Astrocyte (in vitro differentiated cells and primary cell): ENCODE data around the gene ZNF322. TPM values are rescaled to one million over a fixed set of nuclear protein-coding genes. Genes with fewer than 3 reads are reported as not detected.

ENCODE experiments used
- DNase-seq: peaks from one replicate; pipeline ENCODE4 v3.0.0-alpha.2; 2010; ENCODE audit warnings: low read depth
- FAIRE-seq: peaks from 2 replicates; lab custom pipeline; 2011; peaks lifted over from hg19 to GRCh38; lab: Jason Lieb, UNC
- H2AFZ ChIP-seq: 2 replicates; pipeline ENCODE4 v1.6.0; 2012; ENCODE audit warnings: low read depth, low read length, inconsistent platforms
- H3K27ac ChIP-seq: 2 replicates; pipeline ENCODE4 v1.5.1; 2011; ENCODE audit warnings: low read depth, low read length, inconsistent platforms
- H3K27me3 ChIP-seq: 2 replicates; pipeline ENCODE4 v1.6.0; 2011; ENCODE audit warnings: low read length, inconsistent platforms; ENCODE audit not compliant: insufficient read depth
- H3K36me3 ChIP-seq: 2 replicates; pipeline ENCODE4 v1.5.1; 2011; ENCODE audit warnings: low read length, inconsistent platforms; ENCODE audit not compliant: insufficient read depth
- H3K4me1 ChIP-seq: 2 replicates; pipeline ENCODE4 v1.5.1; 2011; ENCODE audit warnings: low read length, inconsistent platforms; ENCODE audit not compliant: insufficient read depth
- H3K4me2 ChIP-seq: 2 replicates; pipeline ENCODE4 v1.6.0; 2012; ENCODE audit warnings: low read length, inconsistent platforms
- H3K4me3 ChIP-seq: 2 replicates; pipeline ENCODE4 v1.5.1; 2011; ENCODE audit warnings: low read depth, mild to moderate bottlenecking, low read length, inconsistent platforms; ENCODE audit not compliant: insufficient read depth
- H3K79me2 ChIP-seq: 2 replicates; pipeline ENCODE4 v1.6.0; 2012; ENCODE audit warnings: mild to moderate bottlenecking, low read length, inconsistent platforms; ENCODE audit not compliant: insufficient read depth
- H3K9ac ChIP-seq: 2 replicates; pipeline ENCODE4 v1.6.0; 2012; ENCODE audit warnings: mild to moderate bottlenecking, low read length, inconsistent platforms
- H3K9me3 ChIP-seq: 2 replicates; pipeline ENCODE4 v1.5.1; 2012; ENCODE audit warnings: low read depth, mild to moderate bottlenecking, low read length, inconsistent platforms; ENCODE audit not compliant: insufficient read depth
- H4K20me1 ChIP-seq: 2 replicates; pipeline ENCODE4 v1.6.0; 2012; ENCODE audit warnings: low read length, inconsistent platforms; ENCODE audit not compliant: insufficient read depth
- H3K27ac Mint-ChIP-seq: one replicate; pipeline ENCODE4 v1.8.0; 2021; ENCODE audit warnings: mild to moderate bottlenecking, mixed read lengths; ENCODE audit not compliant: unreplicated experiment
- H3K27me3 Mint-ChIP-seq: one replicate; pipeline ENCODE4 v1.8.0; 2021; ENCODE audit warnings: low read depth, mixed read lengths; ENCODE audit not compliant: unreplicated experiment
- H3K36me3 Mint-ChIP-seq: one replicate; pipeline ENCODE4 v1.8.0; 2021; ENCODE audit warnings: low read depth, mixed read lengths; ENCODE audit not compliant: unreplicated experiment
- H3K4me1 Mint-ChIP-seq: one replicate; pipeline ENCODE4 v1.8.0; 2021; ENCODE audit warnings: low read depth, mixed read lengths; ENCODE audit not compliant: unreplicated experiment
- H3K4me3 Mint-ChIP-seq: one replicate; pipeline ENCODE4 v1.8.0; 2021; ENCODE audit warnings: mild to moderate bottlenecking, moderate library complexity, mixed read lengths; ENCODE audit not compliant: unreplicated experiment
- H3K9me3 Mint-ChIP-seq: one replicate; pipeline ENCODE4 v1.8.0; 2021; ENCODE audit warnings: mild to moderate bottlenecking, mixed read lengths; ENCODE audit not compliant: unreplicated experiment
- EZH2 ChIP-seq: IDR thresholded peaks from 2 replicates; pipeline ENCODE4 v1.6.1; 2012; ENCODE audit warnings: mild to moderate bottlenecking, low read length, inconsistent platforms; ENCODE audit not compliant: insufficient read depth
- total RNA-seq: library from RNA; stranded (reverse); gene quantifications from 2 replicates; pipeline ENCODE4 v1.2.1, GENCODE V29; 2021
- TF ChIP-seq, protein P1 (sequence below): IDR thresholded peaks from 2 replicates; pipeline ENCODE4 v1.5.1; 2011; ENCODE audit warnings: low read depth, mild to moderate bottlenecking, inconsistent platforms, low read length, moderate library complexity; ENCODE audit not compliant: insufficient read depth

ZNF322 gene
- total RNA-seq, 1 donor from 2014 or later: 27.3 TPM

- H3K27ac Mint-ChIP-seq: peak overlapping the region; percentile 31
- peak overlapping the region; percentile 66 for H3K27ac ChIP-seq
- peak overlapping the region; percentile 99 for H3K4me2 ChIP-seq
- H3K79me2 ChIP-seq: peaks cover 39% of the 10 kb centered on the region
- peaks cover 4% of the 10 kb centered on the region for H3K4me1 ChIP-seq
- H3K9ac ChIP-seq: peak overlapping the region; percentile 87
- peaks cover 7% of the 10 kb centered on the region for H3K4me1 Mint-ChIP-seq
- DNase-seq: peak; percentile 26
- peaks cover 10% of the 10 kb centered on the region for H3K27me3 Mint-ChIP-seq
- peak overlapping the region; percentile 100 for H2AFZ ChIP-seq
- peaks cover 18% of the 10 kb centered on the region for H4K20me1 ChIP-seq
- H3K9me3 Mint-ChIP-seq: no peaks in the 10 kb centered on the region
- H3K36me3 Mint-ChIP-seq: peaks cover 11% of the 10 kb centered on the region
- H3K27me3 ChIP-seq: no peaks in the 10 kb centered on the region
- H3K9me3 ChIP-seq: no peaks in the 10 kb centered on the region
- FAIRE-seq: peak; percentile 9
- peak overlapping the region; percentile 82 for H3K4me3 Mint-ChIP-seq
- TF ChIP-seq EZH2: no peak
- TF ChIP-seq, protein P1, sequence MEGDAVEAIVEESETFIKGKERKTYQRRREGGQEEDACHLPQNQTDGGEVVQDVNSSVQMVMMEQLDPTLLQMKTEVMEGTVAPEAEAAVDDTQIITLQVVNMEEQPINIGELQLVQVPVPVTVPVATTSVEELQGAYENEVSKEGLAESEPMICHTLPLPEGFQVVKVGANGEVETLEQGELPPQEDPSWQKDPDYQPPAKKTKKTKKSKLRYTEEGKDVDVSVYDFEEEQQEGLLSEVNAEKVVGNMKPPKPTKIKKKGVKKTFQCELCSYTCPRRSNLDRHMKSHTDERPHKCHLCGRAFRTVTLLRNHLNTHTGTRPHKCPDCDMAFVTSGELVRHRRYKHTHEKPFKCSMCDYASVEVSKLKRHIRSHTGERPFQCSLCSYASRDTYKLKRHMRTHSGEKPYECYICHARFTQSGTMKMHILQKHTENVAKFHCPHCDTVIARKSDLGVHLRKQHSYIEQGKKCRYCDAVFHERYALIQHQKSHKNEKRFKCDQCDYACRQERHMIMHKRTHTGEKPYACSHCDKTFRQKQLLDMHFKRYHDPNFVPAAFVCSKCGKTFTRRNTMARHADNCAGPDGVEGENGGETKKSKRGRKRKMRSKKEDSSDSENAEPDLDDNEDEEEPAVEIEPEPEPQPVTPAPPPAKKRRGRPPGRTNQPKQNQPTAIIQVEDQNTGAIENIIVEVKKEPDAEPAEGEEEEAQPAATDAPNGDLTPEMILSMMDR: peak; percentile 35
- H3K4me3 ChIP-seq: peak overlapping the region; percentile 84
- H3K36me3 ChIP-seq: no peaks in the 10 kb centered on the region
Measured at GRCh38 chr6:26660000-26660361, 435 bp upstream of the ZNF322 start.

DNA sequence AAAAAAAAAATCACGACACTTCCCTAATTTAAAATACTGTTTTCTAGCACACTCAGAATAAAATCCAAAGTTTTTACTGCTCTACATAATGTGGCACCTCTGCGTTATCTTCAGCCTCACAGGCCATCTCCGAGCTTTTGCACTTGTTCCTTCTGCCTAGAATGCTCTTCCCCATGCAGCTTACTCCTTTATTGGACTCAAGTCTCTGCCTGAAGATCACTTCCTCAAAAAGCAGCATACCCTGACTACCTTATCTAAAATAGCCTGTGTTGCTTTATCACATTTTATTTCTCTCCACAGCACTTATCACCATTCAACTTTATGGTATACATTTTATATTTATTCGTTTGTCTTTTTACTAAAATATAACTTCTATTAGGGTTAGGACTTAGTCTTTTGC, 2.3 kb downstream of the ZNF322 start:
- no peak overlapping the region for H3K27ac ChIP-seq
- H3K4me2 ChIP-seq: no peak overlapping the region
- H3K4me1 ChIP-seq: peaks cover 4% of the 10 kb centered on the region
- DNase-seq (no peak), FAIRE-seq (no peak)
- H4K20me1 ChIP-seq: peaks cover 18% of the 10 kb centered on the region
- H2AFZ ChIP-seq: no peak overlapping the region
- H3K79me2 ChIP-seq: peaks cover 57% of the 10 kb centered on the region
- no peaks in the 10 kb centered on the region for H3K9me3 ChIP-seq
- no peaks in the 10 kb centered on the region for H3K36me3 ChIP-seq
- H3K9ac ChIP-seq: no peak overlapping the region
- no peak for TF ChIP-seq EZH2
- TF ChIP-seq, protein P1: no peak
- no peak overlapping the region for H3K4me3 ChIP-seq
- Mint-ChIP-seq H3K4me1 (peaks cover 7% of the 10 kb centered on the region), H3K27ac (no peak overlapping the region), H3K27me3 (peaks cover under 1% of the 10 kb centered on the region), H3K9me3 (no peaks in the 10 kb centered on the region), H3K36me3 (peaks cover 26% of the 10 kb centered on the region), H3K4me3 (peak overlapping the region; percentile 72)
- H3K27me3 ChIP-seq: no peaks in the 10 kb centered on the region

DNA sequence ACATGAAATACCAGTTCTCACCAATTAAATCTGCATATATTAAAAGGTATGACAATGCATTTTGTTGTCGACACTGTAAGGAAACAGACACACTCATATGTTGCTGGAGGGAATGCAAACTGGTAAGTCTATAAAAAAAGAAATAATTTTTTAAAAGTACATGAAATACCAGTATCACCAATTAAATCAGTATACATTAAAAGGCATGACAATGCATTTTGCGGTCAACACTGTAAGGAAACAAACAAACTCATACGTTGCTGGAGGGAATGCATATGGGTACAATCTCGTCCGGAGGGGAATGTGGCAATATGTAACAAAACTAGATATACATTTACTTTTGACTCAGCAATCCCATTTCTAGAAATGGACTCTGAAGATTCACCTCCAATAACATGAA, 6.5 kb downstream of the ZNF322 start:
- Histone ChIP-seq H3K9ac (no peak overlapping the region), H3K27me3 (no peaks in the 10 kb centered on the region), H3K27ac (no peak overlapping the region), H3K79me2 (peaks cover 78% of the 10 kb centered on the region), H4K20me1 (peaks cover 16% of the 10 kb centered on the region), H3K4me3 (no peak overlapping the region), H3K36me3 (no peaks in the 10 kb centered on the region), H2AFZ (no peak overlapping the region), H3K9me3 (no peaks in the 10 kb centered on the region), H3K4me2 (no peak overlapping the region), H3K4me1 (no peaks in the 10 kb centered on the region)
- Mint-ChIP-seq H3K4me1 (no peaks in the 10 kb centered on the region), H3K36me3 (peaks cover 35% of the 10 kb centered on the region), H3K27me3 (no peaks in the 10 kb centered on the region), H3K9me3 (peaks cover 8% of the 10 kb centered on the region), H3K27ac (no peak overlapping the region), H3K4me3 (no peak overlapping the region)
- no peak for DNase-seq
- no peak for FAIRE-seq
- no peak for TF ChIP-seq EZH2
- TF ChIP-seq, protein P1: no peak
